Stromal cell of bone marrow (primary cell): ENCODE data around the gene CLEC1A.

Experiments used
- DNase-seq: peaks from one replicate; pipeline ENCODE4 v3.0.0-alpha.2; 2012; ENCODE audit warnings: low read depth

Gene CLEC1A

DNA sequence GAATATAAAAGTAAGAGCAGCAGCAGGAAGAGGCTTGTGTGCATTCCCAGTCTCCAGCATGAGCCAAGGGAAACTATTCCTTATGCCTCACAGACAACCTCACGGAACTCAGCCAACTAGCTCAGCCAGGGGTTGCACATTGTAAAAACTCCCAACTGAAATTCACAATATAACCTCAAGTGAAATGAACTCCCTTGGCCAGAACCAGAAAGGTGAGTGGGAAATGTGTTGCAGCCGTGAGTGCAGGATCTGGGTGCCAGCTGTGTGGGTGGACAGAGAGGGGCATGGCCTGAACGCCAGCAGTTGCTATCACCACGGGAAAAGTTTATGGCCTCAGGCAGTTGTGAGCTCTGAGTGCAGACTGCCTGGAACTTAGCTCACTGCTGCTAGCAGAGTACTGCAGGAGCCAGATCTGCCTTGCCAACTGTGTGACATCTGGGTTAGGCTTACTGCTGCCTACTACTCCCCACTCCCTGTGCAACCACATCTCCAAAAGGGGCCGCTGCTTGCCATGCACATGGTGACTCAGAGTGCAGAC, 2.3 kb upstream of the CLEC1A start:
- peak; percentile 59 for DNase-seq

DNA sequence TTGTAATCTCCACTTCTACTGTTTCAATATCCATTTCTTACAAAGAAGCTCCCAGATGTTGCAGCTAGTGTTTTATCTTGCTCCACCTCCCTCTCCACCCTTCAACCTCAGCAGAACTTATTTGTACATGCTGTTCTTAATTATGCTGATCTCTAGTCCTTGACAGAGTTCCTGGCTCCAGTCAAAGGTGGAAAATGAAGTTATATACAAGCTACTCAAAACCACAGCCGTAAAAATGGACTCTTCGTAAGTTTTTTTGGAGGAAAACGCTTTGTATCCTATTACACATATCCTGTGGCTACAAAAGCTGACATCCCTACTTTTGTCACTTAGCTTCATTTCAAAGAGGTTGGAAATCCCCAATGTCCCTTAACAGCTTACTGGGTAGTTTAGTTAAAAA, 1.3 kb downstream of the CLEC1A start:
- no peak for DNase-seq

DNA sequence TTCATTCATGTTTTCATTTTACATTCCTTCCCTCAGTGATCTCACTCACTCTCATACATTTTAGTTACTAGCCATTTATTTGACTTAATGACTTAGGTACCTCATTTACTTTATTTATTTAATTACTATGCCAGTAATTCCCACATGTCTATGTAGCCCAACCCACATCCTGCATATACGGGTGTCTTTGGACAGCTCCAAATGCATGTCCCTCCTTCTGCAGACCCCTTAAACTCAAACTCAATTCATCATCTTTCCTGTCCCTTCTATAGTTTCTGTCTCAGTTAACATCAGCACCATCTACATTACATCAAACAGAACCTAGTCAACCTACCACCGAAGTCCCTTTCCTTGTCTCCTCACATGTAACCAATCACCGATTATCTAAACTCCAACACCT, 2.8 kb downstream of the CLEC1A start:
- DNase-seq: no peak

DNA sequence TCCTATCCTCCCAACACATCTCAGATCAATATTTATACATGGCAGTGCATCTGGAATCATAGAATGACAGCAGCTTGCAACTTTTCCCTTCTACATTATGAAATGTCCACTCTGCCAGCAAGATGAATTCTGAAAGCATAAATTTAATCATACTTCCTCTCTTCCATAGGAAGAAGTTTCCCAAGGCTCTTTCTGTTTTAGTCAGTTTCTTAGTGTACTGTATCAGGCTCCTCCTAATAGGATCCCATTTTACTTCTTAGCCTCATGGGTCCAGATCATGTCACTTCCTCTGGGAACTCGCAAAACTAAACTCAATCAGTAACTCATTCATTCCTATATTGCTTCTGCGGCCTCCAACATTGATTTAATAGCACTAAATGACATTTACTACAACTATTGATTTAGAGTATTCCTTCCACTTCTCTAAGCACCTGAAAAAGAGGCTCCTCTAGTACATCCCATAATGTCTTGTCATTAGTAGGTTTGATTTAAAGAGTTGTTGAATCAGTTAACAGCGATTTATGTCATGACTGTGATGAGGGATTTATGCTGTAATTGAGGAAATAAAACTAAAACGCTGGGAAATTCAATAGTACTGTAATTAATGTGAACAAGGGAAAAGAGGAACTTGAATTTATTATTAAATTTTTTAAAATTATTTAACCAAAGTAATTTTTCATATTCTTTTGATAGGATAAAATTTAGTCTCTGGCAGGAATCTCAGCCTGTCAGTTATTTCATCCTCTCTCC, 4.0 kb downstream of the CLEC1A start:
- DNase-seq: no peak

DNA sequence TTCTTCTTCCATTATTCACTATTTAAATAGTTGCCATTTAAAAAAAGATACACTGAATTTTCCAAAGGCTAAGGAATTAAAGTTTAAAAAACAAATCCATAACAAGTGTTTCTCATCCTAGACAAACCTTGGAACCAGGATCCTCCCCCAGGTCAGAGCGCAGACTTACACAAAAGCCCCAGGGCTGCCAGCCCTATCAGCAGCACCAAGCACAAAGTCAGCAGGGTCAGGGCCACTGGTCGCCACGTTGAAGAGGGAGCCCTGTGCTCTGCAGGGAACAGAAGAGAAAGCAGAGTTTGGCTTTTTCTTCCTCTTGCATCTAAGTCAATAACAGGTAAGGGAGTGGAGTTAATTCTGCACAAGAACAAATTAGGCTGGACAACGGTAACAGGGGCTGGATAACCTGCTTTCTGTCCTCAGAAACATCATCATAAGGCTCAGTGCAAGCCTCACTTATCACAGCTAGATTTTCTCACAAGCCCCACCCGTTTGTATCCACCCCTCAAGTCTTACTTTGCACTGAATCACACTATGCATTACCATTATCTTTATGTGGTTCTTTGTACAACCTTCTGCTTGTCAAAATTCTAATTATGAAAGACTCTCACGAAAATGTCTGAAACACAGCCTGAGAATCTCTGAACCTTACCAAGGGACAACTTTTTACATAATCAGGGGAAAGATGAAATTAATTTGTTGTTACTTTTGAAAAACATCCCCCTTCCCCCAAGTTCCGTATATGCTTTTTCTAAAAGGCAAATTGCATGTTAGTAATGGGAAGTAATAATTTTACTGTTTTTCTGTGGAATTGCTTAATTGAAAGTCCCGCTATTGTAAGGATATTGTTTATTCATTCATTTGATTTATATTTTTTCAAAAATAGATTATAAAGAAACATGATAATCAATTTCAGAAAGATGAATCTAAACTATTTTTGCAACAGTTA, 9.6 kb downstream of the CLEC1A start:
- no peak for DNase-seq

DNA sequence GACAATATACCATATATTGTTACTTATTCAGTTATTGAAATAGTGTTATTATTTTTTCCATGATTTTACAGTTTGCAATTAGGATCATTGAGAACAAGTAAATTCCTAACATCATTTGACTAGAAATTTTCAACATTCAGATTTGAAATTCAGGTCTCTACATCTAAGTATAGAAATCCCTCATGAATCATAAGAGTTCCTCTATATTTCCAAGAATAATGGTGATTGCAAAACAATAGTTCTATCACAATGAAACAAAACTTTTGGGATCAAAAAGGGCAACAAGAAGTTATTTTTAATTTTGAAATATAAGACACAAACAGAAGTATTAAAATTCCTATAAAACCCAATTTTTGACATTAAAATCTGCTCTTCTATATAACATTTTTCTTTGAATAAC, 10.8 kb downstream of the CLEC1A start:
- DNase-seq: no peak

DNA sequence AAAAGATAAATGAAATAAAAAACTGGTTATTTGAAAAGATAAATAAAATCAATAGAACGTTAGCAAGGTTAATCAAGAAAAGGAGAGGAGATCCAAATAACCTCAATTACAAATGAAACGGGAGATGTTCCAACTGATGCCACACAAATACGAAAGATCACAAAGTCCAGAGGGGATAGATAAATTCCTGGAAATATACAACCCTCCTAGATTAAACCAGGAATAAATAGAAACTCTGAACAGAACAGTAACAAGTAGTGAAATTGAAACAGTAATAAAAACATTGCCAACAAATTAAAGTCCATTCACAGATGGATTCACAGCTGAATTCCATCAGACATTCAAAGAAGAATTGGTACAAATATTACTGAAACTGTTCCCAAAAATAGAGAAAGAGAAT, 12.4 kb downstream of the CLEC1A start:
- no peak for DNase-seq

DNA sequence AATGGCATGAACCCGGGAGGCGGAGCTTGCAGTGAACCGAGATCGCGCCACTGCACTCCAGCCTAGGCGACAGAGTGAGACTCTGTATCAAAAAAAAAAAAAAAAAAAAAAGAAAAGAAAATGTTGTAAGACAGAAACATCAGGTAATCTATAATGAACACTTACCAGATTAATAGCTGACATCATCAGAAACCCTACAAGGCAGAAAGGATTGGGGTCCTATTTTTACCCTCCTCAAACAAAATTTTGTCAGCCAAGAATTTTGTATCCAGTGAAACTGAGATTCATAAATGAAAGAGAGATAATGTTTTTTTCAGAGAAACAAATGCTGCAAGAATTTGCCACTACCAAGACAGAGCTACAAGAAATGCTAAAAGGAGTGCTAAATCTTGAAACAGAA, 14.1 kb downstream of the CLEC1A start:
- DNase-seq: no peak

DNA sequence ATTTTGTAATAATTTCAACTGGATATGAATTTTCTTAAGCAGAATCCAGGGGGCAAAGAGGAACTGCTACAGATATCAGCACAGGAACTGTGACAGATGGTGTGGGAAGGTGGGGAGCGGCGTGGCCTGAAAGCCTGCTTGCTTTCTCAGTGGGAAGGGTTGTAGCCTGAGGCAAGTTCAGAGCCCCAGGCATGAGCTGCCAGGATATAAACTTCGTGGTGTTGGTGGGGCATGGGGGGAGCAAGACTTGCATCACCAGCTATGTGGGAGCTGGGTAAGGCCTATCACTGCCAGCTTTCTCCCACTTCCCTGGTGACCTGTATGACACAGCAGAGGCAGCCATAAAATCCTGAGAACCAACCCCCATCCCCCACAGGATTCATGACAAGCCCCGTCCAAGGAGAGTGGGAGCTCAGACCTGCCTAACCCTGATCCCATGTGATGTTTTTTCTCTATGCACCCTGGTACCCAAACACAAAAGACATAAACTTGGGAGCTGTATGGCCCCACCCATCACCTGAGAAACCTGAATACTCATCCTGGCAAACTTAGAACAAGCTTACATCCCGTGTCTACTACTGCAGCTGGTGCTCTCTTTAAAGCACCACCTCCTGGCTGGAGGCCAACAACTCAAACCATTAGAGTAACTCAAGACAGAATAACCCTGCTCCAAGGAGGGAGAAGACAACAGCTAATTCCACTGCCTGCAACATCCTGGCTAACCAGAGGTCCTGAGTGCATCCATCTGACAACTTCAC, 16.5 kb downstream of the CLEC1A start:
- DNase-seq: no peak

DNA sequence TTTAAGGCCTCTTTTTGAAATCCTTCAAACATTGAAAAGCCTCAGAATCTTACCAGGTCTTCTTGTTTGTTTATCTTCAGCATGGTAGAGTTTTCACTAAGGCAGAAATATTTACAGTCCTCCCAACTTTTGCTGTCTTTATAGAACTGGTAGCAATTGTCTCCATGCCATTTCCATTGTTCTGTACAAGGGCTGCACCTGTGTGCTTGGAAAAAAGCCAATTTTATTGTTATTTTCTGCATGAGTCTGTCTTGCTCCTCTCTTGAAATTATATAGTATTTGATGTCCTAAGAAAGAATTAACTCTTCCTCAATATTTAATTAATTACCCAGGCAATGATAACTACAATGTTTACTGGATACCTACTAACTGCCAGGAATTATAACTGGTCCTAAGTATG, 23.3 kb downstream of the CLEC1A start:
- no peak for DNase-seq

DNA sequence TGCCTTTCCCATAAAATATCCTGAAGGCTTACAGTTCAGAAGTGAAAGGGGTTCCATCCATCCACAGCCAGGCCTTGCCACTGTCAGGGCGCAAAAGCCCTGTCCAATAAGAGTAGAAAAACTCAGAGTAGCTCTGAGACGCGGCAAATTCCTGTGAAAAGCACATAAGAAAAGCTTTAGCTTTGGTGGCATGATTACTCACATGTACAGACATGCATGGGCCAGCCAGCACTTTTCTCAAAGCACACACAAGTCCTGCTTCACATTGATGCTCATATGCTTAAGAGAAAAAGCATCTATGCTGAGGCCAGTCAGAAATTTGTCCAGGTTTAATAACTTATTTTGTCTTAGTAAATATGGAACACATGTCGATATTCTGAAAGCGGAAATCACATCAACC, 25.5 kb downstream of the CLEC1A start:
- DNase-seq: no peak

DNA sequence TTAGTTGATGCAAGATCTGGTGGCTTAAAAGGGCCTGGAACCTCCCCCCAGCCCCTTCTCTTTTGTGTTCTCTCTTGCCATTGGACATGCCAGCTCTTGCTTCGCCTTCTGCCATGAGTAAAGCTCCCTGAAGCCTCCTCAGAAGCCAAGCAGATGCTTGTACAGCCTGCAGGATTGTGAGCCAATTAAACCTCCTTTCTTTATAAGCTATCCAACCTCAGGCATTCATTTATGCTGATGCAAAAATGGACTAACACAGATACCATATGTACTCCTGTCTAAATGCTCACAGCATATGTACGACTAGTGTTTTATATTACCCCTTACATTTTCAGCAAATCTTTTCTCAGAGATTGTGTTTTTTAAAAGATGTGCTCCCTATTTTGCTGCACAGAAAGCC, 26.7 kb downstream of the CLEC1A start:
- DNase-seq: no peak

DNA sequence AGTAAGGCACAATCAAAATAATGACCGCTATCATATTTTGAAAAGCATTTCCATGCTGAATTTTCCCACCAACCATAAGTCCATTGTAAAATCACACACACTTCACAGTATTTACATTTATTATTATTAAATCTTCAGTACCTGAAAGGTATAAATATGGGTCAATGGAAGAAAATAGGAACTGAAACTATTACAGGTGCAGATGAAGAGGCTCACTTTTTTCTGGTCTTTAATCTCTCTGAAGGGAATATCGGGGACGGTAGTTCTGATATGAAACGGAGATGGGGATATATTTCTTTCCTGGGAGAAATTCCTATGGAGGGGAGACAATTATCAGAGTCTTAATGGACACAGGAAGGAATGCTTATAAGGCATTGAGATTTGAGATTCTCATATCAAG, 28.4 kb downstream of the CLEC1A start:
- DNase-seq: no peak

DNA sequence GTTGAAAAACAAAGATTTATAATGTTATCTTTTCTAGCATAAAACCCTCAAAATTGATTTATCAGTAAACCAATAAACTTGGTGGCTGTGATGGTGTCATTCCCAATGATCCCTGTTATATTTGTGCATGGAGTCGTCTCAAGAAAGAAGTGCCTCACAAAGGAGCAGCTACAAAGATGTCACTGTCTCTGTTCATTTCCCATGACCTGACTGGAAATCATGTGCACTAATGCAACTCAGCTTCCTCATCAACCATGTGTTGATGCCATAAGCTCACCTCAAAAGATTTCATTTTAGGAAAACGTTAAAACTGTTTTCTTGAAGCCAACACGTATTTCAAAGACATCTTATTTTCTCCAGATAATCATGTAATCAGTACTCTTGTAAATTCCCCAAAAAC, 28.8 kb downstream of the CLEC1A start:
- DNase-seq: no peak

DNA sequence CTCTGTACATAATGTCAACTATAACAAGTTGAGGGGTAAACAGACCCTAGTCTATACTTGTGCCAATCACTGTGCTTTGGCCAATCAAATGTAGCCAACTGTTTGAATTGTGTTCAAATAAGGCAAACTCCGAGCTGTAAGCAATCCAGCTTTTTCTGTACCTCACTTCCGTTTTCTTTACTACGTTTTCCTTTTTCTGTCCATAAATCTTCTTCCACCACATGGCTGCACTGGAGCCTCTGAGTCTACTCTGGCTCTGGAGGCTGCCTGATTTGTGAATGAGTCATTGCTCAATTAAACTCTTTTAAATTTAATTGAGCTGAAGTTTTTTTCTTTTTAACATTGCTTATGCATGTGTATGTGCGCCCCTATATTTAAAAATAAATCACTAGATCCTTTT, 29.7 kb downstream of the CLEC1A start:
- peak; percentile 18 for DNase-seq

DNA sequence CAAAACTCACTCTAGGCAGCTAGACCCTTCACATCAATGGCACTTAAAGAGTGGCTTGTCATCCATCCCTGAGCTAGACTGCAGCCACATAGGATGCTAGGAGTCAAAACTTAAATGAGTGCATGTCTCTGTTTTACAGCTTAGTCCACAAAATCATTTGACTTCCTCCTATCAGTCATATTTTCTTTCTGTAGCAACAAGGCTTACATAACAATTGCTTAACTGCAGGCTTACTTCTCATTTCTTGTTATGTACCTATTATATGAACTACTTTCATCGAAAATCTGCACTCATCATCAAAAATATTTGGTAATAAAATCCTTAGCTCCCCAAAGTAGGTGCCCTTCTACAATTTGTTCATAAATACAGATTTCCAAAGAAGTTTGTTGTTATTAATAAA, 30.1 kb downstream of the CLEC1A start:
- DNase-seq: no peak

DNA sequence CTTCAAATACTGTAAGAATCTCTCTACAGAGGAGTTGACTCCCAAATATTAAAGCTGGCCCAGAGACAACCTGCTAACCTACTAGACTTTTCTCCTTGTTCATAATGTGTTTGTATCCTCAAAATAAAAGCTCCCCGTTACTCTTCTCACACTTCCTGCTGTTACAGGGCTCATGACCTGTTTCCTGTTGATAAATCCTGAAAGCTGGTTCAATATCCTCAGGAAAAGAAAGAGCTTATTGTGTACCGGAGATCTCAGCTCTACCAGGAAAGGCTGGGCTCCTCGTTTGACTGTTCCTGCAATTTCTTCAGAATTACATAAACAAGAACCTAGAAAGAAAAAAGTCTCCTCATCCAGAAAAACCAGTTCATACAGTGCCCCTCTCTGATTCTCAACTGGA, 30.8 kb downstream of the CLEC1A start:
- no peak for DNase-seq

DNA sequence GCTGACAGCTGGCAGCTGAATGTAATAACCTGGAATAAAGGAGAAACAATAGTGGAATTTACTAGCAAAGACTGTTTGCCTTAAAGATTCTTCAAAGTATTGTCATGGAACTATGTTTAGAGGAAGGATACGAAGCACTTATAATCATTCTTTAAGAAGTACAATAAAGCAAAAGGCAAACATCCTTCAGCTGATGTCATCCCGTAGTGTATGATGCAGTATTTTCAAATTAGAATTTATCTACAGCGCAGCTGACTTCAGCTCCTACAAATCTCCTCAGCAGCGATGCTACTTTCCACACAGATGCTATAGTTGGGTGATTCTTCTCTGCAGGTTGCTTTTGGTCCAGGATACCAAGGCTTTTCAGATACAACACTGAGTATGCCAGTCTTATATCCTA, 31.5 kb downstream of the CLEC1A start:
- DNase-seq: no peak

DNA sequence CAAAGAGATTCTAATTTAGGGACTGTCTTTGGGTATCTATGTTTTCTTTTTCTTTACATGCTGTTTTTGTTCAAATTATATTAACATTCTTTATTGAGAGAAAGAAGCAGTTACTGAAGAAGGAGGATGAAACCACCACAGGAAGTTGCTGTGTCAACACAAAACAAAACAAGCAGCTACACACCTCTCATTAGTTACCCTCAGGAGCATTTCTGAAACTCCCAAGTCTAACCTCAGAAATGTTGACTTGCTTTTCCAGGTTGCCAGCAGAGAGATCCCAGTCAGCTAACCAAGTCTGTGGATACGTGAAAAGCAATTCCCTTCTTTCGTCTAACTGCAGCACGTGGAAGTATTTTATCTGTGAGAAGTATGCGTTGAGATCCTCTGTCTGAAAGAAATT, 33.5 kb downstream of the CLEC1A start:
- DNase-seq: no peak

DNA sequence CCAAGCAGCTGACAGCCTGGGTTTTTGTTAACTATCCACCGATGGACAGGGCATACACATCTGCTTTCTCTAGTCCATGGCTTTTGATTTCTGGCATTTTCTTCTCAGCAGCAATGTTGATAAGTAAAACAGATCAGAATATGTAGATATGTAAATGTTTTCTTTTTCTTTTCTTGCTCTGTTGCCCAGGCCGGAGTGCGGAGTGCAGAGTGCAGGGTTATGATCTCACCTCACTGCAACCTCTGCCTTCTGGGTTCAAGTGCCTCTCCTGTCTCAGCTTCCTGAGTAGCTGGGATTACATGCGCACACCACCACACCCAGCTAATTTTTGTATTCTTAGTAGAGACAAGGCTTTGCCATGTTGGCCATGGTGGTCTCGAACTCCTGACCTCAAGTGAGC, 40.4 kb downstream of the CLEC1A start:
- DNase-seq: no peak

DNA sequence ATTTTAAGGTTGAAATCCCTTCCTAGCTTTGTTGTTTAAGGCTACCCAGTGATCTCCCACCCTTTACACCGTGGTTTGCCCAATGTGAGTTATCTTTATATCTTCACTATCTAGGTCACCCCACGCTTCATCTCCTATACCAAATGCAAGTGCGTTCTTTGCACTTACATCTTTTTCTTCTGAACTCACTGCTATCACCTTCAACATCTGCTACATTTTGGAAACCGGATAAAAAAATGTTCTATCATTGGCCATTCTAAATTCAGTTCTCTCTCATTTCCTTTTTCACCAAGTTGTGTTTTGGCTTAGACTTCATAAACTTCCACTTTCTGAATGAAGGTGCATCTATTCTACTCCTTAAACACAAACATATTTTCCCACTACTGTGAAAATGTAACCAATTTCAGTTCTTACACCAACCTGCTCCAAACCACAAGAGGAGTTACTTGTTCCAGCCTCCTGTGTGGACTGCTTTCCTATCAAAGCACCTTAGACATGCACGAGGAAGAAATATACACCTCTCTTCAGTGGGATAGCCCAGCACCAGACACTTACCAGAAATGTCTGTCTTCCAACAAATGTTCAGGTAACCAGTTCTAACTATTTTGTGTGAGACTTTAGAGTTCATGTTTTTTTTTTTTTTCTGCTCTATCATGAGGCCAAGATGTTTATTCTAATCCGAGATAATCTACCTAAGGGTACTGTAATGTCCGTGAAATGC, 46.4 kb downstream of the CLEC1A start:
- DNase-seq: no peak

DNA sequence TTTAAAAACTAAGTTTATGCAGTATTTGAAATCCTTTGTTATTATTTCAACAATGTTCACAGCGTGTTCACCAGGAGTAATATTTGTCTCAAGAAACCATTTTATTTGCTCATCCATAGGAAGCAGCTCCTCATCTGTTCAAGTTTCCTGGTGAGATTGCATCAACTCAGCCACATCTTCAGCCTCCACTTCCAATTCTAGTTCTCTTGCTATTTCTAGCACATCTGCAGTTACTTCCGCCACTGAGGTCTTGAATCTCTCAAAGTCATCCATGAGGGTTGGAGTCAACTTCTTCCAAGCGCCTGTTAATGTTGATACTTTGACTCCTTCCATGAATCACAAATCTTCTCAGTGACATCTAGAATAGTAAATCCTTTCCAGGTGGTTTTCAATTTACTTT, 50.3 kb downstream of the CLEC1A start:
- no peak for DNase-seq
